ENCODE measurements around the gene SYT2. TPM values are rescaled to one million over a fixed set of nuclear protein-coding genes. Genes with fewer than 3 reads are reported as not detected.

SYT2 gene
- polyA plus RNA-seq, 1 of the 3 experiments (the other 2 are of a cell fraction), result 0.03 TPM

GRCh38 chr1:202568826-202569225, 141.4 kb downstream of the SYT2 start:
- peak overlapping the region; percentile 35; the same call in 1 of the 2 replicates for H3K4me2 ChIP-seq
- peak overlapping the region; percentile 75 to 92 for H3K27ac ChIP-seq (ENCODE audit: low read depth in 2 of 2, low read length in 1 of 2)
- H4K20me1 ChIP-seq (ENCODE audit: insufficient read depth), result no peaks in the 10 kb centered on the region
- H2AFZ ChIP-seq (ENCODE audit: low read depth), result no peak overlapping the region
- no peaks in the 10 kb centered on the region for H3K9me2 ChIP-seq
- ChIA-PET POLR2A (no interaction called here), CTCF (interaction anchor here (1.0 to 2.2 kb wide), 3 partner anchors 10 to 67 kb away, joined by 3 to 8 read pairs (median 5); no protein-coding TSS in a partner anchor)
- H3K79me2 ChIP-seq (ENCODE audit: insufficient read depth), result no peaks in the 10 kb centered on the region
- H3F3A ChIP-seq (replicated peaks; ENCODE audit: insufficient read depth), result peaks cover 10% of the 10 kb centered on the region
- TF ChIP-seq FOSL2 (IDR thresholded peaks at IDR 0.05; ENCODE audit: borderline replicate concordance, low read depth) (peak; percentile 37; the same call in 1 of the 2 replicates), POLR2AphosphoS5 (IDR thresholded peaks at IDR 0.05; ENCODE audit: low read depth, low read length) (no peak), PBX3 (IDR thresholded peaks at IDR 0.05) (peak; percentile 39), NFIC (IDR thresholded peaks at IDR 0.05; ENCODE audit: borderline replicate concordance) (peak; percentile 29; the same call in 1 of the 2 replicates), JUND (IDR thresholded peaks at IDR 0.05) (peak; percentile 41; the same call in 1 of the 2 replicates), ZBTB33 (IDR thresholded peaks at IDR 0.05; ENCODE audit: borderline replicate concordance, low read depth) (no peak), EZH2phosphoT487 (IDR thresholded peaks at IDR 0.05; ENCODE audit: borderline replicate concordance, low read depth) (no peak), MEF2A (IDR thresholded peaks at IDR 0.05; ENCODE audit: borderline replicate concordance, low read depth) (no peak), FOXM1 (IDR thresholded peaks at IDR 0.05; ENCODE audit: low read depth) (no peak), ELF1 (IDR thresholded peaks at IDR 0.05) (no peak), SIN3A (IDR thresholded peaks at IDR 0.05; ENCODE audit: borderline replicate concordance, low read depth, low read length) (no peak), IRF3 (IDR thresholded peaks at IDR 0.05; ENCODE audit: low read depth, low read length) (no peak), RXRA (IDR thresholded peaks at IDR 0.05; ENCODE audit: borderline replicate concordance, low read depth) (peak; percentile 38; the same call in 1 of the 2 replicates), EP300 (IDR thresholded peaks at IDR 0.05; ENCODE audit: borderline replicate concordance in 1 of 2, low read depth in 1 of 2, low read length in 1 of 2) (peak in 1 of 2 experiments; percentile 55; a peak in 2 of 4 replicates), TCF12 (IDR thresholded peaks at IDR 0.05) (peak; percentile 55)
- DNase-seq, result no peak
- no peak overlapping the region for H3K4me3 ChIP-seq (ENCODE audit: low read depth in 2 of 2, low read length in 1 of 2)
- H3K9ac ChIP-seq, result peak overlapping the region; percentile 21; the same call in 1 of the 2 replicates
- peaks cover 0 to 8% of the 10 kb centered on the region in 2 experiments for H3K36me3 ChIP-seq (replicated peaks in 1 of 2; ENCODE audit: control insufficient read depth in 1 of 2, insufficient read depth in 2 of 2, low read length in 1 of 2)
- H3K27me3 ChIP-seq (ENCODE audit: insufficient read depth), result no peaks in the 10 kb centered on the region
- no peaks in the 10 kb centered on the region for H3K9me3 ChIP-seq
- peaks cover 39 to 60% of the 10 kb centered on the region in 2 experiments for H3K4me1 ChIP-seq (ENCODE audit: control insufficient read depth in 1 of 2, insufficient read depth in 2 of 2, low read depth in 1 of 2, low read length in 1 of 2)
- 63% methylated on average over 4 of the region's 4 CpGs for WGBS (ENCODE audit: low lambda C conversion rate)

All from SK-N-SH (cell line).